CD4-positive, alpha-beta T cell treated with Interleukin-17A for 4 hours (primary cell): ENCODE measurements around the gene SMIM36.
"Not testable (repeated sequence)": the region's sequence is repeated elsewhere in the genome, so short reads cannot be mapped to it uniquely, and the experiment has no call there.

Experiments used
- DNase-seq: peaks from one replicate; pipeline ENCODE4 v3.0.0-alpha.2; 2020; ENCODE audit warnings: mixed read lengths

The SMIM36 gene

GRCh38 chr17:55510986-55511721, at the start of gene SMIM36:
Gene SMIM36, minus strand, starts transcription at chr17:55511452.
- no peak for DNase-seq

GRCh38 chr17:55555772-55556171, 44.5 kb upstream of the SMIM36 start:
- no peak for DNase-seq

DNA sequence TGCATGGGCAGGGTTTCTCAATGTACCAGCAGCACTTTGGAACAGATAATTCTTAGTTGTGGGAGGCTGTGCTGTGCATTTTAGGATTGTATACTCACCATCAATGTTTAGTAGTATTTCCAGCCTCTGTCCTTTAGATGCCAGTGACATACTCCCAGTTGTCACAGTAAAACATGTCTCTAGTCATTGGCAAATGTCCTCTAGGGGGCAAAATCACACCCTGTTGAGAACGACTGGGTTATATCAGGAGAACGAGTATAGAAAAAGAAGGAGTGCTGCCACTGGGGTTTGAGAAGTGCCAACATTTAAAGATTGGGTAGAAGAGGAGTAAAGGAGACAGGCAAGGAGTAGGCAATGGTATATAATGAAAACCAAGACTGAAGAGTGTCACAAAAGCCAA, 37.9 kb upstream of the SMIM36 start:
- peak; percentile 10 for DNase-seq

GRCh38 chr17:55546991-55547664, 35.9 kb upstream of the SMIM36 start:
- DNase-seq, result no peak

DNA sequence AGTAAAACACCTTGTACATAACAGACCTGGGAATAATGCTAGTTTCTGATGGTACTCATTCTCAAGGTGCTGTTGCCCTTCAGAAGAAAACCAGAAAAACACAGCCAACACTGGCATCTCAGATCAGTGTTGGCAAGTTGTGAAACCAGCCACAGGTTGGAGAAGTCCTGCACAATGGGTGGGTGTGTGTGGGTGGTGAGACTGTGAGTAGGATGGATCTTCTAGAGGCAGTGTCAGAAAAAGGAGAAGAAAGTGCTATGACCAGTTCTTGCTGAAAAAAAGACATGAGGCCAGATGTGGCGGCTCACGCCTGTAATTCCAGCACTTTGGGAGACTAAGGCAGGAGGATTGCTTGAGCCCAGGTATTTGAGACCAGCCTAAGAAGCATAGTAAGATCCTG, 35.2 kb upstream of the SMIM36 start:
- no peak for DNase-seq

DNA sequence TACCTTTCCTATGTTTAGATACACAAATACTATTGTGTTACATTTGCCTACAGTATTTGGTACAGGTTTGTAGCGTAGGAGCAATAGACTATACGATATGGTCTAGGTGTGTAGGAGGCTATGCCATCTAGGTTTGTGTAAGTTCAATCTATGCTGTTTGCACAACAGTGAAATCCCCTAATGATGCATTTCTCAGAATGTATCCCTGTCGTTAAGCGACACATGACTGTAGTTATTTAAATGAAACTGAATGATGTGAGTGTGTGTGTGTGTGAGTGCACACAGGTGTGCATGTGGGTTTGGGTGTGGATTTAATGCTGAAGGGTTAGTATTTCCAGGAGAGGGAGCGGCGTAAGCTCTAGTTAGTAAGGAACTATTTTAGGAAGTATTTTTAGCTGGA, 34.6 kb upstream of the SMIM36 start:
- no peak for DNase-seq

DNA sequence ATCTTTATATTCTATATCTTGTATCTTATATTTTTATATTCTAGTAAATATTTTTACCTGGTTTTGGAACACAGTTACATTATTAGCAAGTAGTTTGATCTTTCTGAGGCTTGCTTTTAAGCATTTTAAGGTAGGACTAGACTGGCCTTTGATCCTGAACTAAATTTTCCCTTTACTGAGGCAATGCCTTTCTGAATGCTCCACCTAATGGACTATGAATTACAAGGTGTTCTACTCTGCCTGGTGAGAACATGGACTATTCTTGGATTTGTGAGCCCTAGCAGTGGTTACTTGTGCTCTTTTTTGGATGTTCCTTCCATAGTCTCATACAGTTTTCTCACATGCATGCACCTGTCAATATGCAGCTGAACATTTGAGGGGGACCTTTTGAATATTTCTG, 32.5 kb upstream of the SMIM36 start:
- no peak for DNase-seq

DNA sequence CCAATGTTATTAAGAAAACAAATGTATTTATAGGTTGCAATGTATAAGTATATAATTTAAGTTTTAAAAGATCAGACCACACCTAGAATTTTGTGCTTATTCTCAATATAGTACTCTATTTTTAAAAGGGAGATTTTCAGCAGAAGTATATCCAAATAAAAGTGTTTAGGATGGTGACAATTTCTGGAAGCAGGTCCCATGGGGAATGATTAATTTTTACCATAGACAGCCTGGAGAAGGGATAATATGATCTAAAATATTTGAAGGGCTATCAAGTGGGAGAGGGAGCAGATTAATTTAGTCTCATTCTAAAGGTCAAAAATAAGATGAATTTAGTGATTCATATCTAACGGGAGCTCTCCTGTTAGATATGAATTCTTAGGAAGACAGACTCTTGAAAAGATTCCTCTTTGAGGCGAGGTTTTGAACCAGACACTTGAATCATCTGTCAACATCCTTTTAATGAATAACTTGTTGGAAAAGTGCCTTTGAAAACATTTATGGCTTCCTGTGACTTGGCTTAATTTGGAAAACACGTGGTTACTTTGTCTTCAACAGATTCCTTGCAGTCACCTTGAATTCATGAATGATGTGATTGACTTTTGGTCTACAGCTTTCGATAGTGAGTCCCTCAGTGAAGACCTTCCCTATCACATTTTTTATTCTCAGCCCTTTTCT, 29.3 kb upstream of the SMIM36 start:
- DNase-seq, result no peak

- DNase-seq, result no peak
These were observed 25.0 kb upstream of the SMIM36 start for GRCh38 chr17:55536205-55536604.

GRCh38 chr17:55533608-55534007, 22.4 kb upstream of the SMIM36 start:
- no peak for DNase-seq

DNA sequence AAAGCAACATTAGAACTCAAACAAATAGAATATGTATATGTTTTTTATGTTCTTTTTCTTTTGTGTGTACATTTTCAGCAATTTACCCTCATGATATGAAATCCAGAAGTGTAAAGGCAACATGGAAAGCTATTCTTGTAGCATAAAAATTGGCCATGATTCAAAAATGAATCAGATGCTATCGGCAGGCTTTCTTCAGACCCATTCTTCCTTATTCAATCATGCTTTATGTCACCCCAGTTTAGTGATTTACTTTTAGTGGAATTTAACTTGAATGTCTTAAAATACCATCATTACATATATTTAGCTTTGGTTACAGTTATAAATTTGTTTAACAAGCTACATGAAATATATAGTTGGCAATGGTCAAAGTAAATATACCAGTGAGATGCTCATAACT, 21.4 kb upstream of the SMIM36 start:
- DNase-seq, result no peak

- no peak for DNase-seq
These were observed 19.9 kb upstream of the SMIM36 start for GRCh38 chr17:55531053-55531728.

- DNase-seq, result no peak
These were observed 18.8 kb upstream of the SMIM36 start for GRCh38 chr17:55530064-55530463.

- no peak for DNase-seq
These were observed 16.4 kb upstream of the SMIM36 start for GRCh38 chr17:55527540-55528118.

DNA sequence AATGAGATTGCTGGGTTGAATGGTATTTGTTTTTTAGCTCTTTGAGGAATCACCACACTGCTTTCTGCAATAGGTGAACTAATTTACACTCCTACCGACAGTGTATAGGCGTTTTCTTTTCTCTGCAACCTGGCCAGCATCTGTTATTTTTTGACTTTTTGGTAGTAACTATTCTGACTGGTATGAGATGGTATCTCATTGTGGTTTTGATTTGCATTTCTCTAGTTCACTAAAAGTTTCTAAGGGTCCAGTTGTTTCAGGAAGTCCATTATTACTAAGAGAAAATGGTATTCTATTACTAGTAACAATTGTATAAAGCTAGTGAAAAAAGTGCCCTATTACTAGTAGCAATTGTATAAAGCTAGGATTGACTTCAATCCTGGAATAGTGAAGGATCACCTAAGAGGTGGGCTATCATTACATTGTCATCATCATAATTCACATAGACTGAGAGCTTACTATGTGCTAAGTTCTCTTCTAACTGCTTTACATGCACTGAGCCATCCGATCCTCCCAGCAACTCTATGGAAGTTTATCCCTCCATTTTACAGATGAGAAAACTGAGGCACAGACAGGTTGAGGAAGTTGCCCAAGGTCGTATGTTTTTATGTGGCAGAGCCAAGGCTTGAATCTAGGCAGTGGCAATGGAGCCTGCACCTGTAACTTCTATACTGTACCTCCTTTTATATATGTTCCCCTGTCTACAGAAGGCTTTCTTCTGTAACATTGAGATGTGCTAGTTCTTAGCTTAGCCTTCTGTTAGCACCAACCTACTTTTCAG, 13.4 kb upstream of the SMIM36 start:
- no peak for DNase-seq

DNA sequence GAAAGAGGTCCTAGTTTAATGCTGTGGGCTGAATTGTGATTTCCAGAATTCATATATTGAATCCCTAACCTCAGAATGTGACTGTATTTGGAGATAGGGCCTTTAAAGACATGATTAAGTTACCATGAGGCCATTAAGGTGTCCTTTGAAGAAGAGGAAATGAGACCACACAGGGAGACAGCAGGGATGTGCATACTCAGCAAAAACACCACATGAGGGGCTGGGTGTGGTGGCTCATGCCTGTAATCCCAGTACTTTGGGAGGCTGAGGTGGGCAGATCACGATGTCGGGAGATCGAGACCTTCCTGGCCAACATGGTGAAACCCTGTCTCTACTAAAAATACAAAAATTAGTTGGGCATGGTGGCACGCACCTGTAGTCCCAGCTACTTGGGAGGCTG, 11.8 kb upstream of the SMIM36 start:
- DNase-seq, result not testable (repeated sequence)

DNA sequence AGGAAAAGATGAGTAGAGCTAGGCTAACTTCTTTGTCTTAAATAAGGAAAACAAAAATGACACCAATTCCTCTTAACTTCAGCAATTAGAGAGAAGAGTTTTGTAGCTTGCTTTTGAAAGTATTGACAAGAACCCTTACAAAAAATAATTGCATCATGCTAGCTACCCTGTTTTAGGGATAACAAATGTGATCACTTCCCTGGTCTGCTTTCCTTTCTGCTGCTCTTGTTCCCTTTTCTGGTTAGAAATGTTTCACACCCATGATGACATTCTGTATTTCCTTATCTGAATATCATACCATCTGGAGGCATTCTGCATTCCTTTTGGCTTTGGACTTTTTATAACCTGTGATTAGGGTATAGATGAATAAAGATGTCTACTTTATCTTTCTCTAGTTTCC, 9.9 kb upstream of the SMIM36 start:
- no peak for DNase-seq

GRCh38 chr17:55520402-55520801, 9.2 kb upstream of the SMIM36 start:
- DNase-seq, result no peak

- DNase-seq, result no peak
These were observed 7.3 kb upstream of the SMIM36 start for GRCh38 chr17:55518510-55518909.

GRCh38 chr17:55513885-55514590, 2.8 kb upstream of the SMIM36 start:
- peak; percentile 74 for DNase-seq

DNA sequence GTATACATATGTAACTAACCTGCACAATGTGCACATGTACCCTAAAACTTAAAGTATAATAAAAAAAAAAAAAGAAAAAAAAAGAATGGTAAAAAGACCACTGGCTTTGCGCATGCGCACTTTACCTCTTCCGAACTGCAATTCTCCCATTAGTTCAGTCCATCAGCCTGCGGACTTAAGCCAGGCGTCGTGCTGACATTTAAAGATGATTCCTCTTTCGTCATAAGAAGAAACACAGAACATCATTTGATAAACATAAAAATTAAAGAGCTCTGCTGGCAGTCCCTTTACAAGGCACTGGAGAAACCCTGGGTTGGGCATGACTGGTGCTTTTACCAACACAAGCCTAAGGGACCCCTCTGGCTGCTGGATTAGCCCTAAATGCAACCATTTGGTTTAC, 3.6 kb downstream of the SMIM36 start:
- DNase-seq, result not testable (repeated sequence)

GRCh38 chr17:55501626-55502025, 9.6 kb downstream of the SMIM36 start:
- not testable (repeated sequence) for DNase-seq
